ENCODE results near the gene RNF144A.

The RNF144A gene

DNA sequence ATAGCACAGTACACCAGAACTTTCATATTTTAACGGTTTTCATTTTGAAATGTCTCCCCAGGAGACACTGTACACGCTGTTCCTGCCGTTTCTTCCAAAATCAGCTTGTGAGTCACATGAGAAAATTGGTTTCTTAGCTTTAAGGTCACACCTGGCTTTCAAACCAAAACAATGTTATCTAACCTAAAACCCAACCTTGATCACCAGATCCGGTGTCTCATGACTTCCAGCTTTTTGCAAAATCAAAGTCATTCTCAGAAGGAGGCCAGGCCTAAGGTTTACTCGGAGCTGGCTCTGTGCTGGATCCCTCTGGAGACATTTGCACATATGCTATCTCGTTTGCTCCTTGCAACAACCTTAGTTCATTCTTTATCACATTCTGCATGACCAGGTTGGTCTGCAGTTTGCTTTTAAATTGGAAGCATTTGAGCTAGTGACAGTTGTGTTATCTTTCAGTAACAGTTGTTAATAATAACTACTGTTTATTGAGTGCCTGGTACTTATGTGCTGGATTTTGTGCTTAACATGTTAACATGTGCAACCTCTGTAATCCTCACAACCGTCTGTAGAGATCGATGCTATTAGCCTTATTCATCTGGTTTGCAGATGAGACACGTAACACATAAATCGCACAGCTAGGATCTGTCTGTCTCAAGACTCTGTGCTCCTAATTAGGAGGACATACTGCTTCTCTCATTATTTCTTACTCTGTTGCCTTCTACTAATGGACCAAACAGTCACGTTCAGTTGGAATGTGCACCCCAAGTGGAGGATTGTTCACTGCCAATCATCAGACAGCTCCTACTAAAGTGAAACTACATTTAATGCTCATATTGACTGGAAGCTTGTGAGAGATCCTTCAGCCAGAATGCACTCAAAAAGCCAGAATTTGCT lies 105.5 kb downstream of the RNF144A start:
- no peak for TF ChIP-seq CTCF (IDR thresholded peaks at IDR 0.05; ENCODE audit: insufficient read depth, low read depth, low read length, missing control alignments)
- no peak overlapping the region for H3K4me3 ChIP-seq (ENCODE audit: low read depth, low read length)
- DNase-seq (ENCODE audit: low read depth), result no peak

GRCh38 chr2:7023542-7023941 lies 106.3 kb downstream of the RNF144A start:
- H3K4me3 ChIP-seq (ENCODE audit: low read depth, low read length), result no peak overlapping the region
- no peak for DNase-seq (ENCODE audit: low read depth)
- TF ChIP-seq CTCF (IDR thresholded peaks at IDR 0.05; ENCODE audit: insufficient read depth, low read depth, low read length, missing control alignments), result no peak

DNA sequence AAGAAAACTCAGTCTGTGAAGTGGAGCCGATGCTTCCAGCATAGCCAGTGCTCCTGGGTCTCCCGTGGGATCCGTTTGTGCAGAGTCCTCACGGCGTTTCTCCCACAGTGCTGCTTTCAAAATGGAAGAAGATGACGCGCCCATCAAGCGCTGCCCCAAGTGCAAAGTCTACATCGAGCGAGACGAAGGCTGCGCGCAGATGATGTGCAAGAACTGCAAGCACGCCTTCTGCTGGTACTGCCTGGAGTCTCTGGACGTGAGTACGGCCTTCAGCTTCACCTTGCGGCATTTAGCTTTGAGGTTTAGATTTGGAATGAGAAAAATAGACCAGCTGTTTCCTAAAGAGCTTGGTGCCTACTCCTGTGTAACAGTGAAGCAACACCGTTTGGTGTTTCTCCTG lies 107.0 kb downstream of the RNF144A start:
- no peak for TF ChIP-seq CTCF (IDR thresholded peaks at IDR 0.05; ENCODE audit: insufficient read depth, low read depth, low read length, missing control alignments)
- no peak overlapping the region for H3K4me3 ChIP-seq (ENCODE audit: low read depth, low read length)

GRCh38 chr2:7025082-7025481 lies 107.9 kb downstream of the RNF144A start:
- DNase-seq (ENCODE audit: low read depth), result no peak
- no peak overlapping the region for H3K4me3 ChIP-seq (ENCODE audit: low read depth, low read length)
- no peak for TF ChIP-seq CTCF (IDR thresholded peaks at IDR 0.05; ENCODE audit: insufficient read depth, low read depth, low read length, missing control alignments)

More for the DNA sequence above, 107.0 kb downstream of the RNF144A start:
- DNase-seq (ENCODE audit: low read depth), result no peak

- no peak for TF ChIP-seq CTCF (IDR thresholded peaks at IDR 0.05; ENCODE audit: insufficient read depth, low read depth, low read length, missing control alignments)
- no peak overlapping the region for H3K4me3 ChIP-seq (ENCODE audit: low read depth, low read length)
- DNase-seq (ENCODE audit: low read depth), result no peak
Observed at GRCh38 chr2:7026742-7027141, 109.5 kb downstream of the RNF144A start.

DNA sequence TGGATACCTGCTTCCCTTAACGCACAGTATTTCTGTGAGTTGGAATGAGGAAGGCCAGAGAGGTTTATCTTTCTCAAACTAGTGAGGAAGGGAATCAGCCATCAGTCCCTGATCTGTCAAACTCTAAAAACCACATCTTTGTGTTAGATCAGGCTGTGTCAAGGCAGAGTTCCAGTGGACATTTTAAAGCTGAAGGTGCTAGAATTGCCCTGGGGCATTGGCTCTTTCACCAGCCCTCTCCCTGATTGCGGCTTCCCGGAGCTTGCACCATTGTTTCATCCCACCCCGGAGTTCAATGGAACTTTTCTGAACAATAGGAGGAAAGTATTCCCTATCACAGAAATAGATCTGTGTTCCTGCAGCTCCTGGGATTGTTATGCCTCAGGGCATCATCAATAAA lies 110.2 kb downstream of the RNF144A start:
- no peak overlapping the region for H3K4me3 ChIP-seq (ENCODE audit: low read depth, low read length)
- no peak for DNase-seq (ENCODE audit: low read depth)
- no peak for TF ChIP-seq CTCF (IDR thresholded peaks at IDR 0.05; ENCODE audit: insufficient read depth, low read depth, low read length, missing control alignments)

All from GM12865 (cell line).